ENCODE results near the gene BSG. TPM values are rescaled to one million over a fixed set of nuclear protein-coding genes. Genes with fewer than 3 reads are reported as not detected.

BSG gene
- total and polyA plus RNA-seq, 9 of the 15 experiments (the other 6 are each of a cell fraction or from before 2014, with no cell fraction given) = 4.6 to 495 (median 187) TPM

- CTCF ChIA-PET (ENCODE audit: low intra/inter-chr PET ratio) = no interaction called here
- FAIRE-seq = no peak
- POLR2A ChIA-PET = no interaction called here
These were observed 51.6 kb downstream of the BSG start for GRCh38 chr19:623974-624373.

More at GRCh38 chr19:623974-624373, 51.6 kb downstream of the BSG start:
- intact Hi-C loops (cut with micrococcal nuclease) (no loop called here), in situ Hi-C loops (cut with MboI) (no loop called here)
- no peak overlapping the region for H2AFZ ChIP-seq (ENCODE audit: low read depth, low read length)
- WGBS (ENCODE audit: insufficient coverage, low coverage, missing lambda C conversion rate) = 97% methylated on average over 20 of the region's 24 CpGs
- ATAC-seq (no peak), DNase-seq (ENCODE audit: extremely low read depth in 1 of 4, low spot score in 3 of 4) (no peak)
- H3K4me2 ChIP-seq (ENCODE audit: insufficient read depth, low read length) = no peak overlapping the region
- H3K36me3 ChIP-seq (ENCODE audit: control insufficient read depth, insufficient read depth, low read length) = peaks cover 80% of the 10 kb centered on the region; the same call in 2 of the 3 replicates
- H3K27ac ChIP-seq (ENCODE audit: extremely low read depth, low read depth, low read length) = no peak overlapping the region
- TF ChIP-seq CREM (IDR thresholded peaks at IDR 0.05; ENCODE audit: low read depth) (no peak), HNRNPLL (IDR thresholded peaks at IDR 0.05; ENCODE audit: low read depth, low read length, poor library complexity, severe bottlenecking) (no peak), HNRNPL (IDR thresholded peaks at IDR 0.05; ENCODE audit: low read depth, low read length) (no peak), SNAPC5 (CRISPR knock-in tag; IDR thresholded peaks at IDR 0.05) (no peak), KLF1 (tag; IDR thresholded peaks at IDR 0.05) (no peak), NCOA6 (IDR thresholded peaks at IDR 0.05) (no peak), ARID1B (IDR thresholded peaks at IDR 0.05) (no peak), ESRRA (IDR thresholded peaks at IDR 0.05; ENCODE audit: borderline replicate concordance, low read depth) (no peak), FOXJ2 (tag; IDR thresholded peaks at IDR 0.05) (no peak), ZNF282 (CRISPR knock-in tag; IDR thresholded peaks at IDR 0.05) (no peak), ZNF212 (CRISPR knock-in tag; IDR thresholded peaks at IDR 0.05) (no peak), HOXB6 (CRISPR knock-in tag; IDR thresholded peaks at IDR 0.05; ENCODE audit: borderline replicate concordance) (no peak)
- H3K4me3 ChIP-seq = no peak overlapping the region
- H3K4me1 ChIP-seq (replicated peaks in 1 of 2; ENCODE audit: control insufficient read depth in 2 of 2, insufficient read depth in 2 of 2, low read length in 2 of 2) = peaks cover 0 to 19% of the 10 kb centered on the region in 2 experiments; a peak in 1 of 5 replicates
- H3K27me3 ChIP-seq (ENCODE audit: control insufficient read depth in 2 of 2, insufficient read depth in 2 of 2, low read length in 2 of 2) = no peaks in the 10 kb centered on the region
- H4K20me1 ChIP-seq (replicated peaks; ENCODE audit: control insufficient read depth, insufficient read depth, low read length) = no peaks in the 10 kb centered on the region
- peaks cover 11% of the 10 kb centered on the region; the same call in 1 of the 3 replicates for H3K79me2 ChIP-seq (ENCODE audit: control insufficient read depth, insufficient read depth, low read length)
- no peaks in the 10 kb centered on the region for H3K9me1 ChIP-seq (ENCODE audit: control insufficient read depth, insufficient read depth, low read length)
- no TSS peak for BruUV-seq (replicated peaks)
- no peaks in the 10 kb centered on the region; the same call in 1 of the 2 replicates for H3K9me3 ChIP-seq (replicated peaks; ENCODE audit: control insufficient read depth, insufficient read depth, low read depth, low read length)
- no peak overlapping the region for H3K9ac ChIP-seq (ENCODE audit: insufficient read depth in 1 of 2, low read depth in 2 of 2, low read length in 2 of 2)
